HEK293 (cell line): Measurements from ENCODE around the gene GRID2.

ENCODE experiments used
- IKZF3 ChIP-seq: fragments of 450-650 bp; IDR thresholded peaks from 2 replicates; pipeline ENCODE4 v1.5.0; 2018; ENCODE audit warnings: missing biosample characterization, mild to moderate bottlenecking, missing genetic modification characterization, moderate library complexity
- TF ChIP-seq, protein P1 (sequence below): fragments of 450-650 bp; formaldehyde crosslinking; IDR thresholded peaks from 2 replicates; pipeline ENCODE4 v1.5.1; 2017; ENCODE audit warnings: missing biosample characterization, mild to moderate bottlenecking, missing genetic modification characterization, moderate library complexity
- TF ChIP-seq, protein P2 (sequence below): fragments of 450-650 bp; formaldehyde crosslinking; IDR thresholded peaks from 2 replicates; pipeline ENCODE4 v1.5.1; 2016; ENCODE audit warnings: missing biosample characterization, missing genetic modification characterization
- TF ChIP-seq, protein P3 (sequence below): fragments of 450-650 bp; formaldehyde crosslinking; IDR thresholded peaks from 2 replicates; pipeline ENCODE4 v1.5.1; 2016; ENCODE audit warnings: missing biosample characterization, missing genetic modification characterization

DNA sequence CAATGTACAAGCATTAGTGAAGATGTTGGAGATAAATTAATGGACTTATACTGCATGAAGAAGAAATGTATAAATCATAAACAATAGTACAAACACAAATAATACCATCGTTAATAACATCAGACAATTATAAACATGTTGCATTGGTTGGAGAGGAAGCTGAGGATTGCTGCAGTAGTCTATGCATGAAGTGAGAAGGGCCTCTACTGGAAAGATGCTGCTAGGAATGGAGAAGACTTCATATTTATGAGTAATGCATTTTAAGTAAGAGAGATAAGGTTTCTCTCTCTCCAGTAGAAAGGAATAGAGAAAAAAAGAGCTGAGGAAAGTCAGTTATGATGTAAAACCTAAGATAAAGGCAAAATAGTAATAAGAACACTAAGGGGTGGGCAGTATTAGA, 247.8 kb downstream of the GRID2 start:
- TF ChIP-seq, protein P1, sequence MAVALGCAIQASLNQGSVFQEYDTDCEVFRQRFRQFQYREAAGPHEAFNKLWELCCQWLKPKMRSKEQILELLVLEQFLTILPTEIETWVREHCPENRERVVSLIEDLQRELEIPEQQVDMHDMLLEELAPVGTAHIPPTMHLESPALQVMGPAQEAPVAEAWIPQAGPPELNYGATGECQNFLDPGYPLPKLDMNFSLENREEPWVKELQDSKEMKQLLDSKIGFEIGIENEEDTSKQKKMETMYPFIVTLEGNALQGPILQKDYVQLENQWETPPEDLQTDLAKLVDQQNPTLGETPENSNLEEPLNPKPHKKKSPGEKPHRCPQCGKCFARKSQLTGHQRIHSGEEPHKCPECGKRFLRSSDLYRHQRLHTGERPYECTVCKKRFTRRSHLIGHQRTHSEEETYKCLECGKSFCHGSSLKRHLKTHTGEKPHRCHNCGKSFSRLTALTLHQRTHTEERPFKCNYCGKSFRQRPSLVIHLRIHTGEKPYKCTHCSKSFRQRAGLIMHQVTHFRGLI (tag by site-specific recombination) = no peak
- TF ChIP-seq, protein P2, sequence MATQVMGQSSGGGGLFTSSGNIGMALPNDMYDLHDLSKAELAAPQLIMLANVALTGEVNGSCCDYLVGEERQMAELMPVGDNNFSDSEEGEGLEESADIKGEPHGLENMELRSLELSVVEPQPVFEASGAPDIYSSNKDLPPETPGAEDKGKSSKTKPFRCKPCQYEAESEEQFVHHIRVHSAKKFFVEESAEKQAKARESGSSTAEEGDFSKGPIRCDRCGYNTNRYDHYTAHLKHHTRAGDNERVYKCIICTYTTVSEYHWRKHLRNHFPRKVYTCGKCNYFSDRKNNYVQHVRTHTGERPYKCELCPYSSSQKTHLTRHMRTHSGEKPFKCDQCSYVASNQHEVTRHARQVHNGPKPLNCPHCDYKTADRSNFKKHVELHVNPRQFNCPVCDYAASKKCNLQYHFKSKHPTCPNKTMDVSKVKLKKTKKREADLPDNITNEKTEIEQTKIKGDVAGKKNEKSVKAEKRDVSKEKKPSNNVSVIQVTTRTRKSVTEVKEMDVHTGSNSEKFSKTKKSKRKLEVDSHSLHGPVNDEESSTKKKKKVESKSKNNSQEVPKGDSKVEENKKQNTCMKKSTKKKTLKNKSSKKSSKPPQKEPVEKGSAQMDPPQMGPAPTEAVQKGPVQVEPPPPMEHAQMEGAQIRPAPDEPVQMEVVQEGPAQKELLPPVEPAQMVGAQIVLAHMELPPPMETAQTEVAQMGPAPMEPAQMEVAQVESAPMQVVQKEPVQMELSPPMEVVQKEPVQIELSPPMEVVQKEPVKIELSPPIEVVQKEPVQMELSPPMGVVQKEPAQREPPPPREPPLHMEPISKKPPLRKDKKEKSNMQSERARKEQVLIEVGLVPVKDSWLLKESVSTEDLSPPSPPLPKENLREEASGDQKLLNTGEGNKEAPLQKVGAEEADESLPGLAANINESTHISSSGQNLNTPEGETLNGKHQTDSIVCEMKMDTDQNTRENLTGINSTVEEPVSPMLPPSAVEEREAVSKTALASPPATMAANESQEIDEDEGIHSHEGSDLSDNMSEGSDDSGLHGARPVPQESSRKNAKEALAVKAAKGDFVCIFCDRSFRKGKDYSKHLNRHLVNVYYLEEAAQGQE (tag by site-specific recombination) = no peak
- TF ChIP-seq IKZF3 = no peak
- TF ChIP-seq, protein P3, sequence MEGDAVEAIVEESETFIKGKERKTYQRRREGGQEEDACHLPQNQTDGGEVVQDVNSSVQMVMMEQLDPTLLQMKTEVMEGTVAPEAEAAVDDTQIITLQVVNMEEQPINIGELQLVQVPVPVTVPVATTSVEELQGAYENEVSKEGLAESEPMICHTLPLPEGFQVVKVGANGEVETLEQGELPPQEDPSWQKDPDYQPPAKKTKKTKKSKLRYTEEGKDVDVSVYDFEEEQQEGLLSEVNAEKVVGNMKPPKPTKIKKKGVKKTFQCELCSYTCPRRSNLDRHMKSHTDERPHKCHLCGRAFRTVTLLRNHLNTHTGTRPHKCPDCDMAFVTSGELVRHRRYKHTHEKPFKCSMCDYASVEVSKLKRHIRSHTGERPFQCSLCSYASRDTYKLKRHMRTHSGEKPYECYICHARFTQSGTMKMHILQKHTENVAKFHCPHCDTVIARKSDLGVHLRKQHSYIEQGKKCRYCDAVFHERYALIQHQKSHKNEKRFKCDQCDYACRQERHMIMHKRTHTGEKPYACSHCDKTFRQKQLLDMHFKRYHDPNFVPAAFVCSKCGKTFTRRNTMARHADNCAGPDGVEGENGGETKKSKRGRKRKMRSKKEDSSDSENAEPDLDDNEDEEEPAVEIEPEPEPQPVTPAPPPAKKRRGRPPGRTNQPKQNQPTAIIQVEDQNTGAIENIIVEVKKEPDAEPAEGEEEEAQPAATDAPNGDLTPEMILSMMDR (tag by site-specific recombination) = no peak
